GM12878 (cell line): ENCODE data around the gene CA10. TPM values are rescaled to one million over a fixed set of nuclear protein-coding genes. Genes with fewer than 3 reads are reported as not detected.

Experiments used
- ATAC-seq: fragments of 200-7000 bp; cut with Tn5 transposase; 3 replicates; pipeline ENCODE4 v1.9.1; 2020; ENCODE audit warnings: mild to moderate bottlenecking, moderate library complexity
- Bru-seq: library from RNA; stranded (reverse); fragments of 400-500 nt; gene quantifications from one replicate; lab custom pipeline; 2021; lab: Mats Ljungman, UMichigan
- BruChase-seq, 2 experiments: library from RNA; stranded (reverse); fragments of 400-500 nt; gene quantifications; one replicate each; lab custom pipeline; 2021; lab: Mats Ljungman, UMichigan
- BruUV-seq: library from RNA; stranded (reverse); fragments of 400-500 nt; replicated peaks from 2 replicates; lab custom pipeline; 2021; lab: Mats Ljungman, UMichigan
- CTCF ChIA-PET: fragments of 300-600 bp; sonication (Branson Sonifier 250); formaldehyde crosslinking; extraction: SDS; loops from one replicate; lab custom pipeline; 2021; ENCODE audit warnings: inconsistent platforms; lab: Yijun Ruan, JAX
- POLR2A ChIA-PET: fragments of 350-600 bp; formaldehyde crosslinking; extraction: SDS; loops from one replicate; lab custom pipeline; 2021; ENCODE audit warnings: inconsistent platforms; lab: Charles Lee
- RAD21 ChIA-PET: fragments of 300-600 bp; sonication (Branson Sonifier 250); formaldehyde crosslinking; loops from one replicate; lab custom pipeline; 2023; ENCODE audit warnings: antibody characterized with exemption; ENCODE audit not compliant: unreplicated experiment; lab: Charles Lee
- SMC1A ChIA-PET: fragments of 300-600 bp; sonication (Branson Sonifier 250); formaldehyde crosslinking; loops from one replicate; lab custom pipeline; 2023; ENCODE audit not compliant: unreplicated experiment, uncharacterized antibody; lab: Charles Lee
- DNase-seq: peaks from one replicate; pipeline ENCODE4 v3.0.0-alpha.2; 2011; ENCODE audit warnings: low read depth, low spot score
- FAIRE-seq: peaks from 3 replicates; lab custom pipeline; 2011; peaks lifted over from hg19 to GRCh38; lab: Jason Lieb, UNC
- H2AFZ ChIP-seq: 2 replicates; pipeline ENCODE4 v1.6.0; 2011; ENCODE audit warnings: low read depth, low read length, control low read depth; ENCODE audit not compliant: control insufficient read depth
- H3K27ac ChIP-seq: 2 replicates; pipeline ENCODE4 v1.5.1; 2011; ENCODE audit warnings: control low read depth; ENCODE audit not compliant: control insufficient read depth, insufficient read depth
- H3K27me3 ChIP-seq, 2 experiments: replicated peaks in 1 of 2; 2 replicates each; pipeline versions ENCODE4 v1.6.0 to v1.6.1; 2011; ENCODE audit warnings: low read length in 1 of 2; ENCODE audit not compliant: control insufficient read depth in 2 of 2, insufficient read depth in 2 of 2
- H3K36me3 ChIP-seq, 2 experiments: 2 replicates each; pipeline ENCODE4 v1.5.1; 2011; ENCODE audit warnings: low read length in 1 of 2; ENCODE audit not compliant: control insufficient read depth in 2 of 2, insufficient read depth in 2 of 2
- H3K4me1 ChIP-seq: 2 replicates; pipeline ENCODE4 v1.6.1; 2011; ENCODE audit warnings: mild to moderate bottlenecking, low read length, moderate library complexity, mixed read lengths; ENCODE audit not compliant: control insufficient read depth, insufficient read depth
- H3K4me2 ChIP-seq: 2 replicates; pipeline ENCODE4 v1.6.0; 2011; ENCODE audit warnings: control low read depth; ENCODE audit not compliant: control insufficient read depth, insufficient read depth
- H3K4me3 ChIP-seq: fragments of 200-600 bp; sonication (generic); 2 replicates; pipeline ENCODE4 v1.5.1; 2016
- H3K79me2 ChIP-seq: 2 replicates; pipeline ENCODE4 v1.6.0; 2011; ENCODE audit warnings: low read length; ENCODE audit not compliant: control insufficient read depth, insufficient read depth
- H3K9ac ChIP-seq: 2 replicates; pipeline ENCODE4 v1.8.0; 2011; ENCODE audit warnings: low read length, control low read depth, mixed read lengths; ENCODE audit not compliant: control insufficient read depth, insufficient read depth
- H3K9me3 ChIP-seq: replicated peaks from 3 replicates; pipeline ENCODE4 v1.5.1; 2011; ENCODE audit warnings: mild to moderate bottlenecking, low read length; ENCODE audit not compliant: control insufficient read depth, insufficient read depth
- H4K20me1 ChIP-seq: 2 replicates; pipeline ENCODE4 v1.6.0; 2011; ENCODE audit not compliant: control insufficient read depth, insufficient read depth
- CHD2 ChIP-seq: IDR thresholded peaks from 2 replicates; pipeline ENCODE4 v1.6.1; 2011; ENCODE audit warnings: low read depth, low read length, improper control_type of control experiment, borderline replicate concordance
- FOXM1 ChIP-seq: IDR thresholded peaks from 2 replicates; pipeline ENCODE4 v1.6.1; 2012; ENCODE audit warnings: low read depth, mild to moderate bottlenecking, inconsistent platforms, low read length, moderate library complexity
- SIX5 ChIP-seq: IDR thresholded peaks from 2 replicates; pipeline ENCODE4 v1.6.1; 2011; ENCODE audit warnings: mild to moderate bottlenecking, low read depth, low read length, moderate library complexity; ENCODE audit not compliant: severe bottlenecking
- ZNF384 ChIP-seq: IDR thresholded peaks from 2 replicates; pipeline ENCODE4 v1.6.1; 2012; ENCODE audit warnings: low read depth, mild to moderate bottlenecking, low read length, improper control_type of control experiment, borderline replicate concordance
- WGBS: methylation state at CpG from one replicate; pipeline ENCODE4 v1.1.6; 2016; ENCODE audit warnings: low lambda C conversion rate; ENCODE audit not compliant: insufficient replicate concordance, insufficient coverage; ENCODE audit errors: missing lambda C conversion rate; 5-methylcytosine and 5-hydroxymethylcytosine counted together
- in situ Hi-C: fragments of 300-500 bp; cut with MboI; formaldehyde crosslinking; loops from 9 replicates; pipeline ENCODE4 v1.14.3; 2018; ENCODE audit warnings: mixed read lengths
- intact Hi-C: fragments of 100-400 bp; cut with micrococcal nuclease; formaldehyde crosslinking; loops from one replicate; pipeline ENCODE4 v1.14.2; 2022; ENCODE audit not compliant: unreplicated experiment
- long read RNA-seq, 2 experiments: library from polyadenylated mRNA; unstranded; transcript quantifications; one replicate each; pipeline ENCODE4 v2.0.0, GENCODE V29; 2019 to 2020
- polyA minus RNA-seq, 3 experiments: library from RNA; depleted of rRNA, polyadenylated mRNA; stranded (reverse); fragments of >200 nt; gene quantifications; 2 replicates each; pipeline ENCODE4 v1.2.3, GENCODE V29; 2011
- polyA plus RNA-seq, 11 experiments: library from polyadenylated mRNA; depleted of rRNA in 4 of 11; unstranded in 6 of 11; stranded (reverse) in 5 of 11; fragments of >200 nt; fragmentation: Nextera tagmentation in 4 of 11; fragmentation: Illumina TruSeq in 1 of 11; extraction: Ambion mirVana in 4 of 11; extraction: Trizol in 1 of 11; gene quantifications; 1 replicate in 1 of 11; 2 replicates in 10 of 11; pipeline versions ENCODE4 v1.2.1 to v1.2.3, GENCODE V29; 2011 to 2016; ENCODE audit warnings: inconsistent platforms in 2 of 11, missing spikeins in 2 of 11, low read depth in 1 of 11
- total RNA-seq, 4 experiments: library from RNA; depleted of rRNA in 3 of 4; stranded (reverse); fragments of >200 nt in 3 of 4; fragmentation: Illumina TruSeq in 1 of 4; extraction: Trizol in 1 of 4; gene quantifications; 2 replicates each; pipeline versions ENCODE4 v1.2.1 to v1.2.3, GENCODE V29; 2013 to 2021
- TF ChIP-seq, protein P1 (sequence below): fragments of 450-650 bp; IDR thresholded peaks from 2 replicates; pipeline ENCODE4 v1.6.1; 2017; ENCODE audit warnings: antibody characterized with exemption, mild to moderate bottlenecking, moderate library complexity
- TF ChIP-seq, protein P2 (sequence below): fragments of 450-650 bp; IDR thresholded peaks from 2 replicates; pipeline ENCODE4 v1.6.1; 2017; ENCODE audit warnings: mild to moderate bottlenecking, moderate library complexity

CA10 gene
- total RNA-seq (2013; cell fraction: nucleolus; rRNA removed), result not detected in 2 replicates
- total RNA-seq (2014; rRNA removed) (not detected in 2 replicates), total RNA-seq (2014; rRNA removed; fragmentation: Illumina TruSeq; extraction: Trizol) (not detected in 2 replicates), total RNA-seq (2021) (not detected in 2 replicates), polyA plus RNA-seq (2011; rRNA removed) (not detected in 2 replicates), polyA plus RNA-seq (2014; fragmentation: Illumina TruSeq; extraction: Trizol) (not detected in 2 replicates), polyA plus RNA-seq (2014; fragmentation: Nextera tagmentation; extraction: Ambion mirVana) (not detected), polyA plus RNA-seq (2014; rRNA removed) (not detected in 2 replicates), polyA plus RNA-seq (2016; fragmentation: Nextera tagmentation; extraction: Ambion mirVana) (not detected), polyA minus RNA-seq (2011; rRNA and poly(A)+ RNA removed) (not detected in 2 replicates), Bru-seq, nascent RNA (percentile 1 among the genes with signal in this experiment), BruChase-seq, experiment 1, labeled RNA remaining after a 6-hour chase (not detected), BruChase-seq, experiment 2, labeled RNA remaining after a 2-hour chase (percentile 0 among the genes with signal in this experiment)
- polyA plus RNA-seq (2011; ENCODE audit: low read depth), result not detected
- not detected in 2 replicates for polyA plus RNA-seq (2011; cell fraction: cytosol; rRNA removed)
- polyA plus RNA-seq (2011; cell fraction: nucleus; rRNA removed), result not detected in 2 replicates
- polyA plus RNA-seq (2012), result not detected in 2 replicates
- not detected in 2 replicates for polyA minus RNA-seq (2011; cell fraction: cytosol; rRNA and poly(A)+ RNA removed)
- not detected in 2 replicates for polyA minus RNA-seq (2011; cell fraction: nucleus; rRNA and poly(A)+ RNA removed)
- long read RNA-seq, experiment 1, result 0 reads
- long read RNA-seq, experiment 2, result 0 reads

DNA sequence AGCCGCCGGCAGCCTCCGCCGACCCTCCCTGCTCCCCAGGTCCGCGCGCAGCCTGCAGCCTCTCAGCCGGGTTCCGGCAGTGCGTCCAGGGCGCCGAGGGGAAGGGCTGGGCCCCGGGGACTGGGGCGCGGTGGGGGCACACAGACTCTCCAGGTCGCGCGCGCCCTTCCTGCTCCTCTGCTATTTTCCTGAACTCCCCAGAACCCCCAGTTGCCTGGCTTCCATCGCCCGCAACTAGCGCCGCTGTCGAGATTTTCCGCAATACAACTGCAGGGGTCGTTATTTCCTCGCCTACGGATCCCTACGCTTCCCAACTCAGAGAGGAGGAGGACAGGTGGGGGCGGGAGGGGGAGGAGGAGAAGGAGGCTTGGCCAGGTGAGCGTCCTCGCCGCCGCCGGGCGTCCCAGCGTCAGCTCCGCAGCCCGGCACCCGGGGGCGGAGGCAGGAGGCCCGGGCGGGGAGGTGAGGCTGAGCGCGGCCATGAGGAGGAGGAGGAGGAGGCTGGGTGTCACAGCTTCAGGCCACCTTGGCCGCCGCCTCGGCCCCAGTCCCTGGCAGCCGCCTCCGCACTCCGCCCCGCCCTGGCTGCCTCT lies at the start of gene CA10:
Gene CA10, minus strand, starts transcription at position 265 of the 593 bp plus-strand sequence.
- no peak within 1 kb of the TSS for H3K9ac ChIP-seq
- POLR2A ChIA-PET, result no interaction called here

More for the DNA sequence above, at the start of gene CA10:
- no peak for FAIRE-seq
- intact Hi-C loops (no loop called here), in situ Hi-C loops (no loop called here)
- H3K36me3 ChIP-seq, result no peaks in the 10 kb centered on the region
- H3K4me2 ChIP-seq, result no peak within 1 kb of the TSS
- BruUV-seq, result no TSS peak
- RAD21 ChIA-PET, result no interaction called here
- no peak within 1 kb of the TSS for H3K27ac ChIP-seq
- no peaks in the 10 kb centered on the region for H3K27me3 ChIP-seq
- DNase-seq, result no peak
- H3K4me1 ChIP-seq, result no peaks in the 10 kb centered on the region
- no peak within 1 kb of the TSS for H3K4me3 ChIP-seq
- H3K9me3 ChIP-seq, result no peaks in the 10 kb centered on the region; the same call in 2 of the 3 replicates
- H3K79me2 ChIP-seq, result no peaks in the 10 kb centered on the region
- CTCF ChIA-PET, result no interaction called here
- TF ChIP-seq, protein P1, sequence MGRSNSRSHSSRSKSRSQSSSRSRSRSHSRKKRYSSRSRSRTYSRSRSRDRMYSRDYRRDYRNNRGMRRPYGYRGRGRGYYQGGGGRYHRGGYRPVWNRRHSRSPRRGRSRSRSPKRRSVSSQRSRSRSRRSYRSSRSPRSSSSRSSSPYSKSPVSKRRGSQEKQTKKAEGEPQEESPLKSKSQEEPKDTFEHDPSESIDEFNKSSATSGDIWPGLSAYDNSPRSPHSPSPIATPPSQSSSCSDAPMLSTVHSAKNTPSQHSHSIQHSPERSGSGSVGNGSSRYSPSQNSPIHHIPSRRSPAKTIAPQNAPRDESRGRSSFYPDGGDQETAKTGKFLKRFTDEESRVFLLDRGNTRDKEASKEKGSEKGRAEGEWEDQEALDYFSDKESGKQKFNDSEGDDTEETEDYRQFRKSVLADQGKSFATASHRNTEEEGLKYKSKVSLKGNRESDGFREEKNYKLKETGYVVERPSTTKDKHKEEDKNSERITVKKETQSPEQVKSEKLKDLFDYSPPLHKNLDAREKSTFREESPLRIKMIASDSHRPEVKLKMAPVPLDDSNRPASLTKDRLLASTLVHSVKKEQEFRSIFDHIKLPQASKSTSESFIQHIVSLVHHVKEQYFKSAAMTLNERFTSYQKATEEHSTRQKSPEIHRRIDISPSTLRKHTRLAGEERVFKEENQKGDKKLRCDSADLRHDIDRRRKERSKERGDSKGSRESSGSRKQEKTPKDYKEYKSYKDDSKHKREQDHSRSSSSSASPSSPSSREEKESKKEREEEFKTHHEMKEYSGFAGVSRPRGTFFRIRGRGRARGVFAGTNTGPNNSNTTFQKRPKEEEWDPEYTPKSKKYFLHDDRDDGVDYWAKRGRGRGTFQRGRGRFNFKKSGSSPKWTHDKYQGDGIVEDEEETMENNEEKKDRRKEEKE, result no peak
- TF ChIP-seq ZNF384 (no peak), CHD2 (no peak), SIX5 (no peak), FOXM1 (no peak)
- TF ChIP-seq, protein P2, sequence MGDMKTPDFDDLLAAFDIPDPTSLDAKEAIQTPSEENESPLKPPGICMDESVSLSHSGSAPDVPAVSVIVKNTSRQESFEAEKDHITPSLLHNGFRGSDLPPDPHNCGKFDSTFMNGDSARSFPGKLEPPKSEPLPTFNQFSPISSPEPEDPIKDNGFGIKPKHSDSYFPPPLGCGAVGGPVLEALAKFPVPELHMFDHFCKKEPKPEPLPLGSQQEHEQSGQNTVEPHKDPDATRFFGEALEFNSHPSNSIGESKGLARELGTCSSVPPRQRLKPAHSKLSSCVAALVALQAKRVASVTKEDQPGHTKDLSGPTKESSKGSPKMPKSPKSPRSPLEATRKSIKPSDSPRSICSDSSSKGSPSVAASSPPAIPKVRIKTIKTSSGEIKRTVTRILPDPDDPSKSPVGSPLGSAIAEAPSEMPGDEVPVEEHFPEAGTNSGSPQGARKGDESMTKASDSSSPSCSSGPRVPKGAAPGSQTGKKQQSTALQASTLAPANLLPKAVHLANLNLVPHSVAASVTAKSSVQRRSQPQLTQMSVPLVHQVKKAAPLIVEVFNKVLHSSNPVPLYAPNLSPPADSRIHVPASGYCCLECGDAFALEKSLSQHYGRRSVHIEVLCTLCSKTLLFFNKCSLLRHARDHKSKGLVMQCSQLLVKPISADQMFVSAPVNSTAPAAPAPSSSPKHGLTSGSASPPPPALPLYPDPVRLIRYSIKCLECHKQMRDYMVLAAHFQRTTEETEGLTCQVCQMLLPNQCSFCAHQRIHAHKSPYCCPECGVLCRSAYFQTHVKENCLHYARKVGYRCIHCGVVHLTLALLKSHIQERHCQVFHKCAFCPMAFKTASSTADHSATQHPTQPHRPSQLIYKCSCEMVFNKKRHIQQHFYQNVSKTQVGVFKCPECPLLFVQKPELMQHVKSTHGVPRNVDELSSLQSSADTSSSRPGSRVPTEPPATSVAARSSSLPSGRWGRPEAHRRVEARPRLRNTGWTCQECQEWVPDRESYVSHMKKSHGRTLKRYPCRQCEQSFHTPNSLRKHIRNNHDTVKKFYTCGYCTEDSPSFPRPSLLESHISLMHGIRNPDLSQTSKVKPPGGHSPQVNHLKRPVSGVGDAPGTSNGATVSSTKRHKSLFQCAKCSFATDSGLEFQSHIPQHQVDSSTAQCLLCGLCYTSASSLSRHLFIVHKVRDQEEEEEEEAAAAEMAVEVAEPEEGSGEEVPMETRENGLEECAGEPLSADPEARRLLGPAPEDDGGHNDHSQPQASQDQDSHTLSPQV, result no peak
- no peaks in the 10 kb centered on the region for H4K20me1 ChIP-seq
- no peak within 1 kb of the TSS for H2AFZ ChIP-seq
- no peak for ATAC-seq
- SMC1A ChIA-PET, result no interaction called here
- WGBS, result 49% methylated on average over 34 of the region's 52 CpGs
